HG02938 (cell line): ENCODE results near the gene IL22RA1.

ENCODE experiments used
- ATAC-seq: cut with Tn5 transposase; IDR thresholded peaks from one replicate; pipeline ENCODE4 v1.9.1; 2021; ENCODE audit warnings: mild to moderate bottlenecking, moderate library complexity; ENCODE audit not compliant: unreplicated experiment

IL22RA1 gene

GRCh38 chr1:24168245-24168644 is 25.3 kb upstream of the IL22RA1 start:
- ATAC-seq = no peak

- ATAC-seq = no peak
Observed at GRCh38 chr1:24167008-24167407, 24.1 kb upstream of the IL22RA1 start.

GRCh38 chr1:24165500-24165899 is 22.6 kb upstream of the IL22RA1 start:
- no peak for ATAC-seq

GRCh38 chr1:24164004-24164403 is 21.1 kb upstream of the IL22RA1 start:
- ATAC-seq = no peak

GRCh38 chr1:24162201-24162600 is 19.3 kb upstream of the IL22RA1 start:
- no peak for ATAC-seq

GRCh38 chr1:24161270-24161669 is 18.3 kb upstream of the IL22RA1 start:
- no peak for ATAC-seq

- ATAC-seq = no peak
Observed at GRCh38 chr1:24159366-24159765, 16.4 kb upstream of the IL22RA1 start.

- no peak for ATAC-seq
Observed at GRCh38 chr1:24157918-24158481, 15.1 kb upstream of the IL22RA1 start.

GRCh38 chr1:24156542-24157260 is 13.8 kb upstream of the IL22RA1 start:
- no peak for ATAC-seq

- no peak for ATAC-seq
Observed at GRCh38 chr1:24155011-24155782, 12.3 kb upstream of the IL22RA1 start.

- no peak for ATAC-seq
Observed at GRCh38 chr1:24154215-24154614, 11.3 kb upstream of the IL22RA1 start.

- no peak for ATAC-seq
Observed at GRCh38 chr1:24152631-24153494, 9.9 kb upstream of the IL22RA1 start.

GRCh38 chr1:24151175-24151533 is 8.2 kb upstream of the IL22RA1 start:
- no peak for ATAC-seq

GRCh38 chr1:24150234-24151174 is 7.6 kb upstream of the IL22RA1 start:
- no peak for ATAC-seq

- no peak for ATAC-seq
Observed at GRCh38 chr1:24149866-24150233, 6.9 kb upstream of the IL22RA1 start.

- no peak for ATAC-seq
Observed at GRCh38 chr1:24147816-24148215, 4.9 kb upstream of the IL22RA1 start.

GRCh38 chr1:24147194-24147593 is 4.3 kb upstream of the IL22RA1 start:
- ATAC-seq = no peak

- no peak for ATAC-seq
Observed at GRCh38 chr1:24141311-24141997, 1.5 kb downstream of the IL22RA1 start.

GRCh38 chr1:24140741-24141181 is 2.2 kb downstream of the IL22RA1 start:
- ATAC-seq = no peak
